ENCODE results near the gene ZNF717. TPM values are rescaled to one million over a fixed set of nuclear protein-coding genes. Genes with fewer than 3 reads are reported as not detected.
"Not testable (repeated sequence)": the region's sequence is repeated elsewhere in the genome, so short reads cannot be mapped to it uniquely, and the experiment has no call there.

The ZNF717 gene
- total RNA-seq, 4 donors from 2014 or later: 6.3 to 21.5 (median 10.2) TPM

DNA sequence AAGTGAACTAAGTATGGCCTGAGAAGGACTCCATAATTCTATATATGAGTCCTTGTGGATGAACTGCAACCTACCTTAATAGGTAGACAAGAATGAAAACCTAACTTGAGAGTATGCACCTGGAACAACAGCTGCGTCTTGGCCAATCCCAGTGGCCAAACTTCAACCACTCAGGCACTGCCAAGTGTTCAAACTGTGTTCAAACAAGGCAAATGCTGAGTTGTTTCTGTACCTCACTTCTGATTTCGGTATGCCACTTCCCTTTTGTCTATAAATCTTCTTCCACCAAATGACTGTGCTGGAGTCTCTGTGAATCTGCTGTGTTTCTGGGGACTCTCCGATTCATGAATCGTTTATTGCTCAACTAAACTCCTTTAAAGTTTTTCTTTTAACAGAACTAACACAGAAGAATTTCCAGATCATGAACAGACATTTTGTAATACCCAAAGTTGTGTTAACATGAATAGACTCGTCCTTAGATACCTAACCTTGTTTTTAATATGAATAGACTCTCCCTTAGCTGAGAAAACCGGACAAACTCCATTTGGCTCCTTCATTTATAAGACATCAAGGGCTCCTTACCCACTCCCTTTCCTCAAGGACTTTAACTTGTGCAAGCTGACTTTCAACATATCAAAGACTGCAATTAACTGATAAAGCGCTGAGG, 4.1 kb downstream of the ZNF717 start:
- TF ChIP-seq POLR2A (IDR thresholded peaks at IDR 0.05): no peak
- TF ChIP-seq, protein P1, sequence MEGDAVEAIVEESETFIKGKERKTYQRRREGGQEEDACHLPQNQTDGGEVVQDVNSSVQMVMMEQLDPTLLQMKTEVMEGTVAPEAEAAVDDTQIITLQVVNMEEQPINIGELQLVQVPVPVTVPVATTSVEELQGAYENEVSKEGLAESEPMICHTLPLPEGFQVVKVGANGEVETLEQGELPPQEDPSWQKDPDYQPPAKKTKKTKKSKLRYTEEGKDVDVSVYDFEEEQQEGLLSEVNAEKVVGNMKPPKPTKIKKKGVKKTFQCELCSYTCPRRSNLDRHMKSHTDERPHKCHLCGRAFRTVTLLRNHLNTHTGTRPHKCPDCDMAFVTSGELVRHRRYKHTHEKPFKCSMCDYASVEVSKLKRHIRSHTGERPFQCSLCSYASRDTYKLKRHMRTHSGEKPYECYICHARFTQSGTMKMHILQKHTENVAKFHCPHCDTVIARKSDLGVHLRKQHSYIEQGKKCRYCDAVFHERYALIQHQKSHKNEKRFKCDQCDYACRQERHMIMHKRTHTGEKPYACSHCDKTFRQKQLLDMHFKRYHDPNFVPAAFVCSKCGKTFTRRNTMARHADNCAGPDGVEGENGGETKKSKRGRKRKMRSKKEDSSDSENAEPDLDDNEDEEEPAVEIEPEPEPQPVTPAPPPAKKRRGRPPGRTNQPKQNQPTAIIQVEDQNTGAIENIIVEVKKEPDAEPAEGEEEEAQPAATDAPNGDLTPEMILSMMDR (IDR thresholded peaks at IDR 0.05): no peak
- Histone ChIP-seq H3K4me3 (no peak overlapping the region), H3K36me3 (peaks cover 0 to 65% (median 0%) of the 10 kb centered on the region in 3 donors), H3K4me1 (peaks cover 0 to 4% (median 0%) of the 10 kb centered on the region in 4 donors), H3K27me3 (no peaks in the 10 kb centered on the region), H3K9me3 (peaks cover 0 to 21% (median 0%) of the 10 kb centered on the region in 4 donors), H3K27ac (no peak overlapping the region)
- no peak for DNase-seq

DNA sequence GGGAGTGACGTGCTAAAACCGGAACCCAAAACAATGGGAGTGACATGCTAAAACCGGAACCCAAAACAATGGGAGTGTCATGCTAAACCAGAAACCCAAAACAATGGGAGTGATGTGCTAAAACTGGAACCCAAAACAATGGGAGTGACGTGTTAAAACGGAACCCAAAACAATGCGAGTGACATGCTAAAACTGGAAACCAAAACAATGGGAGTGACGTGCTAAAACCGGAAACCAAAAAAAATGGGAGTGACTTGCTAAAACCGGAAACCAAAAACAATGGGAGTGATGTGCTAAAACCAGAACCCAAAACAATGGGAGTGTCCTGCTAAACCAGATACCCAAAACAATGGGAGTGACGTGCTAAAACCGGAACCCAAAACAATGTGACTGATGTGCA, 7.6 kb downstream of the ZNF717 start:
- not testable (repeated sequence) for H3K4me3 ChIP-seq, DNase-seq, H3K27ac ChIP-seq, H3K27me3 ChIP-seq, H3K4me1 ChIP-seq
- Histone ChIP-seq H3K36me3 (peaks cover 0 to 65% (median 0%) of the 10 kb centered on the region in 3 donors), H3K9me3 (peaks cover 0 to 26% (median 0%) of the 10 kb centered on the region in 4 donors)

- peaks cover 0 to 39% (median 8%) of the 10 kb centered on the region in 4 donors for H3K9me3 ChIP-seq
- not testable (repeated sequence) for H3K4me3 ChIP-seq, DNase-seq, H3K27ac ChIP-seq, H3K27me3 ChIP-seq, H3K4me1 ChIP-seq
- peaks cover 0 to 44% (median 0%) of the 10 kb centered on the region in 3 donors for H3K36me3 ChIP-seq
Measured at GRCh38 chr3:75771631-75772030, 13.7 kb downstream of the ZNF717 start.

DNA sequence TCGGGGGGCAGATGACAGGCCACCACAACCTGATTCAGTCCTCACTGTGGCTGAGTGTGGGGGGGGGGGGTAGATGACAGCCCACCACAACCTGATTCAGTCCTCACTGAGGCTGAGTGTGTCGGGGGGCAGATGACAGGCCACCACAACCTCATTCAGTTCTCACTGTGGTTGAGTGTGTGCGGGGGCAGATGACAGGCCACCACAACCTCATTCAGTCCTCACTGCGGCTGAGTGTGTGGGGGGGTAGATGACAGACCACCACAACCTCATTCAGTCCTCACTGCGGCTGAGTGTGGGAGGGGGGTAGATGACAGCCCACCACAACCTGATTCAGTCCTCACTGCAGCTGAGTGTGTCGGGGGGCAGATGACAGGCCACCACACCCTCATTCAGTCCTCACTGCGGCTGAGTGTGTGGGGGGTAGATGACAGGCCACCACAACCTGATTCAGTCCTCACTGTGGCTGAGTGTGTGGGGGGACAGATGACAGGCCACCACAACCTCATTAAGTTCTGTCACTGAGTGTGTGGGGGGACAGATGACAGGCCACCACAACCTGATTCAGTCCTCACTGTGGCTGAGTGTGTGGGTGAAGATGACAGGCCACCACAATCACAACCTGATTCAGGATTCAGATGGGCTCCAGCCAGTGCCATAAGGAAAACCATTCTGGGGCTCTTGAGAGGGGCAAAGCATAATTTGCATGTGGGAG, 16.9 kb downstream of the ZNF717 start:
- Histone ChIP-seq H3K27me3 (no peaks in the 10 kb centered on the region), H3K36me3 (peaks cover 0 to 51% (median 0%) of the 10 kb centered on the region in 3 donors), H3K4me1 (no peaks in the 10 kb centered on the region), H3K9me3 (peaks cover 0 to 47% (median 8%) of the 10 kb centered on the region in 4 donors), H3K27ac (no peak overlapping the region), H3K4me3 (no peak overlapping the region)
- DNase-seq: no peak
- no peak for TF ChIP-seq POLR2A (IDR thresholded peaks at IDR 0.05)
- TF ChIP-seq, protein P1 (IDR thresholded peaks at IDR 0.05): no peak

GRCh38 chr3:75737831-75738493, 47.4 kb downstream of the ZNF717 start:
- Histone ChIP-seq H3K4me3 (no peak overlapping the region), H3K27me3 (no peaks in the 10 kb centered on the region), H3K27ac (no peak overlapping the region), H3K36me3 (peaks cover 0 to 44% (median 0%) of the 10 kb centered on the region in 3 donors), H3K9me3 (peaks cover 0 to 68% (median 8%) of the 10 kb centered on the region in 4 donors), H3K4me1 (no peaks in the 10 kb centered on the region)
- no peak for DNase-seq
- TF ChIP-seq, protein P1 (IDR thresholded peaks at IDR 0.05): no peak

DNA sequence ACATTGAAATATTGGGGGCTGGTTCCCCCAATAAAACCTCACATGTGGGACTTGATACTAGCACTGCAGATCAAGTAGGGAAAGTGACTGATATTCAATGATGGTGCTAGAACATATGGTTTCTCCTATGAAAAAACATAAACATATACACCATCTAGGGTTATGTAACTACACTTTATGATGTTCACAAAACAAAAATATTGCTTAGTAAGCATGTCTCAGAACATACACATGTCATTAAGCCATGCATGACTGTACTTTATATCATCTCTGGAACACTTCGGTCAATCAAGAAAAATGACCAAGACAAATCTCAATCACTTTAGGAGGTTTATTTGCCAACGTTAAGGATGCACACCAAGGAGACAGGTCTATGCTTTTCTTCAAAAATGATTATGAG, 57.4 kb downstream of the ZNF717 start:
- H3K36me3 ChIP-seq: peaks cover 0 to 13% (median 0%) of the 10 kb centered on the region in 3 donors
- H3K27me3 ChIP-seq: no peaks in the 10 kb centered on the region
- no peaks in the 10 kb centered on the region for H3K4me1 ChIP-seq
- peaks cover 0 to 83% (median 6%) of the 10 kb centered on the region in 4 donors for H3K9me3 ChIP-seq
- H3K27ac ChIP-seq: no peak overlapping the region
- TF ChIP-seq POLR2A (IDR thresholded peaks at IDR 0.05): no peak
- TF ChIP-seq, protein P1 (IDR thresholded peaks at IDR 0.05): no peak
- DNase-seq: no peak
- no peak overlapping the region for H3K4me3 ChIP-seq

All from Peyer's patch (tissue), 4 donors.